Small intestine (tissue), 7 donors: ENCODE results near the gene FBXO45. TPM values are rescaled to one million over a fixed set of nuclear protein-coding genes. Genes with fewer than 3 reads are reported as not detected.
A peak's percentile ranks its signal among the peaks of the same experiment; 100 is the strongest.
"Not testable (repeated sequence)": the region's sequence is repeated elsewhere in the genome, so short reads cannot be mapped to it uniquely, and the experiment has no call there.

Experiments
- DNase-seq, 2 donors: peaks; one replicate each; pipeline versions ENCODE4 v3.0.0 to v3.0.0-alpha.2; 2013
- FAIRE-seq: peaks from 2 replicates; lab custom pipeline; 2012; peaks lifted over from hg19 to GRCh38; lab: Jason Lieb, UNC
- H3K27ac ChIP-seq, 3 donors: one replicate each; pipeline ENCODE4 v1.5.1; 2013; ENCODE audit warnings: low read length in 2 of 3, mild to moderate bottlenecking in 2 of 3, control low read depth in 1 of 3, inconsistent platforms in 1 of 3, low read depth in 1 of 3, moderate library complexity in 1 of 3
- H3K27me3 ChIP-seq, 3 donors: one replicate each; pipeline ENCODE4 v1.6.1; 2013; ENCODE audit warnings: low read length in 3 of 3, inconsistent platforms in 1 of 3; ENCODE audit not compliant: control insufficient read depth in 3 of 3, insufficient read depth in 3 of 3
- H3K36me3 ChIP-seq, 3 donors: one replicate each; pipeline ENCODE4 v1.6.1; 2013; ENCODE audit warnings: low read length in 3 of 3, inconsistent platforms in 1 of 3, low read depth in 1 of 3, mild to moderate bottlenecking in 1 of 3, moderate library complexity in 1 of 3; ENCODE audit not compliant: control insufficient read depth in 3 of 3, insufficient read depth in 2 of 3
- H3K4me1 ChIP-seq, 3 donors: one replicate each; pipeline ENCODE4 v1.6.1; 2013; ENCODE audit warnings: low read length in 2 of 3, inconsistent platforms in 1 of 3, low read depth in 1 of 3, mild to moderate bottlenecking in 1 of 3, moderate library complexity in 1 of 3; ENCODE audit not compliant: control insufficient read depth in 3 of 3, insufficient read depth in 2 of 3
- H3K4me3 ChIP-seq, 3 donors: one replicate each; pipeline ENCODE4 v1.5.1; 2013; ENCODE audit warnings: low read length in 3 of 3, control low read depth in 1 of 3, inconsistent platforms in 1 of 3, low read depth in 1 of 3, mild to moderate bottlenecking in 1 of 3, moderate library complexity in 1 of 3
- H3K9me3 ChIP-seq, 2 donors: one replicate each; pipeline ENCODE4 v1.6.1; 2013; ENCODE audit warnings: low read depth in 1 of 2, low read length in 1 of 2; ENCODE audit not compliant: control insufficient read depth in 2 of 2, insufficient read depth in 1 of 2
- WGBS, 3 donors: extraction: QIAGEN DNeasy Blood & Tissue Kit; methylation state at CpG; one replicate each; pipeline ENCODE4 v1.1.7; 2013; 5-methylcytosine and 5-hydroxymethylcytosine counted together
- polyA plus RNA-seq, 4 donors: library from polyadenylated mRNA; stranded (reverse) in 3 of 4; unstranded in 1 of 4; fragments of 200-250 nt in 3 of 4; fragments of 120-200 nt in 1 of 4; gene quantifications; one replicate each; pipeline versions ENCODE4 v1.2.1 to v1.2.3, GENCODE V29; 2013
- donor health status: healthy with polysubstance abuse.
- donor health status: control.
- donor health status: control.
- donor health status: Bipolar disorder and iron deficiency.
- donor health status: healthy.

The FBXO45 gene
- polyA plus RNA-seq, 4 donors = 3.2 to 11.1 (median 6.6) TPM

DNA sequence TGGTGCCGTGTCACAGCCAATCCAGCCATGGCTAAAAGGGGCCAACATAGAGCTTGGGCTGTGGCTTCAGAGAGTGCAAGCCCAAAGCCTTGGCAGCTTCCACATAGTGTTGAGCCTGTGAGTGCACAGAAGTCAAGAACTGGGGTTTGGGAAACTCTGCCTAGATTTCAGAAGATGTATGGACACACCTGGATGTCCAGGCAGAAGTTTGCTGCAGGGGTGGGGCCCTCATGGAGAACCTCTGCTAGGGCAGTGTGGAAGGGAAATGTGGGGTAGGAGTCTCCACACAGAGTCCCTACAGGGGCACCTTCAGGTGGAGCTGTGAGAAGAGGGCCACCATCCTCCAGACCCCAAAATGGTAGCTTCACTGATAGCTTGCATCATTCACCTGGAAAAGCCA lies 19.1 kb upstream of the FBXO45 start:
- not testable (repeated sequence) for DNase-seq, H3K4me3 ChIP-seq, H3K36me3 ChIP-seq, H3K27me3 ChIP-seq, H3K27ac ChIP-seq, H3K4me1 ChIP-seq, FAIRE-seq
- peaks cover 0 to 17% of the 10 kb centered on the region in 2 donors for H3K9me3 ChIP-seq
- WGBS, 3 donors = 85 to 100% (median 94%) methylated on average over 1 of the region's 1 CpG

- not testable (repeated sequence) for DNase-seq, H3K4me3 ChIP-seq, H3K36me3 ChIP-seq, H3K27me3 ChIP-seq, H3K4me1 ChIP-seq, FAIRE-seq, H3K27ac ChIP-seq
- H3K9me3 ChIP-seq = peaks cover 0 to 17% of the 10 kb centered on the region in 2 donors
- WGBS, 3 donors = 81 to 88% (median 84%) methylated on average over 3 of the region's 3 CpGs
Observed at GRCh38 chr3:196550172-196550571, 18.3 kb upstream of the FBXO45 start.

- DNase-seq (no peak), FAIRE-seq (peak; percentile 67)
- Histone ChIP-seq H3K4me1 (no peaks in the 10 kb centered on the region), H3K4me3 (no peak overlapping the region), H3K9me3 (peaks cover 0 to 17% of the 10 kb centered on the region in 2 donors), H3K27ac (no peak overlapping the region), H3K36me3 (peaks cover 0 to 2% (median 0%) of the 10 kb centered on the region in 3 donors), H3K27me3 (no peaks in the 10 kb centered on the region)
- WGBS, 3 donors = 96 to 98% (median 97%) methylated on average over 5 of the region's 5 CpGs
Observed at GRCh38 chr3:196552253-196552652, 16.2 kb upstream of the FBXO45 start.

DNA sequence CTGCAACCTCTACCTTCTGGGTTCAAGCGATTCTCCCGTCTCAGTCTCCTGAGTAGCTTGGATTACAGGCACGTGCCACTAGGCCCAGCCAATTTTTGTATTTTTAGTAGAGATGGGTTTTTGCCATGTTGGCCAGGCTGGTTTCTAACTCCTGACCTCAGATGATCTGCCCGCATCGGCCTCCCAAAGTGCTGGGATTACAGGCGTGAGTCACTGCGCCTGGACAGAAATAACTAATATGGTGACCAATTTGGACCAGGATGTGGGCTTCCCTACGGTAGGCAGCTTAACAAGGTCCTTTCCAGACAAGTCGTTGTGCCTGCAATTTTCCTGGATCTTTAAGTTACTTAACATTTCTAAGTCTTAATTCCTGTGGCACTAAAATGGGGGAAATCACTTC lies 14.9 kb upstream of the FBXO45 start:
- WGBS, 3 donors = 95 to 97% (median 96%) methylated on average over 9 of the region's 9 CpGs
- H3K27ac ChIP-seq = no peak overlapping the region
- H3K4me1 ChIP-seq = no peaks in the 10 kb centered on the region
- H3K36me3 ChIP-seq = peaks cover 0 to 4% (median 0%) of the 10 kb centered on the region in 3 donors
- H3K4me3 ChIP-seq = no peak overlapping the region
- DNase-seq (no peak), FAIRE-seq (no peak)
- H3K9me3 ChIP-seq = peaks cover 0 to 17% of the 10 kb centered on the region in 2 donors
- H3K27me3 ChIP-seq = no peaks in the 10 kb centered on the region

- no peak for FAIRE-seq
Observed at GRCh38 chr3:196554205-196554604, 14.3 kb upstream of the FBXO45 start.

DNA sequence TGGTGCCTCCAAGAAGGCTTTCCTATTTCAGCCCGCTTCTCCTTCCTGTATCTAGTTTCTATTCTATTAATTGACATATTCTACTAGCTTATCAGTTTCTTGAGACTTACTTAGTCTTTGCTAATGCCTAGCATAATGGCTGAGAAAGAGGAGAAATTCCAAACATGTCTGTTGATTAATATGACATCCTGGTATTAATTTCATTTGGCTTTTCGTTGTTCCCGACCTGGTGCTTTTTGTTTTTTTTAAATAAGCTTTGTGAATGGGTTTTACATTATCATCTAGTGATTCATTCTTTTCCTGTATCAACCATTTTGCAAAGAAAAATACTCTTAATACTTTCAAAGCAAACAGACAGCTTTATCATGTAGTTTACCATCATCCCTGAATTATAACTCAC lies 13.2 kb upstream of the FBXO45 start:
- no peak for FAIRE-seq

More at GRCh38 chr3:196554205-196554604, 14.3 kb upstream of the FBXO45 start:
- peaks cover 0 to 4% (median 0%) of the 10 kb centered on the region in 3 donors for H3K36me3 ChIP-seq
- H3K4me1 ChIP-seq = no peaks in the 10 kb centered on the region
- peaks cover 0 to 14% of the 10 kb centered on the region in 2 donors for H3K9me3 ChIP-seq
- no peak overlapping the region for H3K4me3 ChIP-seq
- H3K27me3 ChIP-seq = no peaks in the 10 kb centered on the region
- DNase-seq = no peak
- no peak overlapping the region for H3K27ac ChIP-seq
- WGBS, 3 donors = 73 to 83% (median 74%) methylated on average over 3 of the region's 3 CpGs

GRCh38 chr3:196557236-196557635 lies 11.2 kb upstream of the FBXO45 start:
- WGBS, 3 donors = 89 to 90% (median 90%) methylated on average over 5 of the region's 5 CpGs
- no peak for FAIRE-seq
- H3K36me3 ChIP-seq = peaks cover 0 to 6% (median 5%) of the 10 kb centered on the region in 3 donors

More for the DNA sequence above, 13.2 kb upstream of the FBXO45 start:
- Histone ChIP-seq H3K4me1 (no peaks in the 10 kb centered on the region), H3K4me3 (no peak overlapping the region), H3K36me3 (peaks cover 0 to 5% (median 0%) of the 10 kb centered on the region in 3 donors), H3K9me3 (peaks cover 0 to 4% of the 10 kb centered on the region in 2 donors), H3K27ac (no peak overlapping the region), H3K27me3 (no peaks in the 10 kb centered on the region)
- WGBS, 3 donors = 87 to 95% (median 93%) methylated on average over 3 of the region's 3 CpGs
- DNase-seq = no peak

GRCh38 chr3:196558476-196558875 lies 10.0 kb upstream of the FBXO45 start:
- FAIRE-seq (no peak), DNase-seq (no peak)

More at GRCh38 chr3:196557236-196557635, 11.2 kb upstream of the FBXO45 start:
- Histone ChIP-seq H3K4me1 (no peaks in the 10 kb centered on the region), H3K27ac (no peak overlapping the region), H3K9me3 (no peaks in the 10 kb centered on the region), H3K4me3 (no peak overlapping the region), H3K27me3 (no peaks in the 10 kb centered on the region)
- DNase-seq = no peak

DNA sequence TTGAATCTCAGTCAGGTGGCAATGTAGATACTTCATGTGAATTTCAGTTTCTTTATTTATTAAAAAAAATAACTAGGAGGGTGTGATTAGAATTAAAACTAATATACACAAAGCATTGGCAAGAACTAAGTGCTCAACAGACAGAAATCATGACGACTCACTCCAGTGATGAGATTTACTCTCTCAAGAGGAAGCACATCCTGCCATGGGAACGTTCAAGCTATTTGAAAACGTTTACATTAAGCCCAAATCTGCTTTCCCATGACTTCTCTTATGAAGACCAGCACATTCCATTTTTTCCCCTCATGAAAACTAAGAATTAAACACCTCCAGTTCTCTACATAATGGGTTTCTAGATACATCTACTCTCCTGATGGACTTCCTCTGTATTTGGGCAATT lies 8.6 kb upstream of the FBXO45 start:
- FAIRE-seq (no peak), DNase-seq (no peak)
- Histone ChIP-seq H3K27ac (no peak overlapping the region), H3K27me3 (no peaks in the 10 kb centered on the region), H3K36me3 (peaks cover 0 to 7% (median 5%) of the 10 kb centered on the region in 3 donors), H3K9me3 (no peaks in the 10 kb centered on the region), H3K4me1 (peaks cover 0 to 2% (median 0%) of the 10 kb centered on the region in 3 donors), H3K4me3 (no peak overlapping the region)
- 40 to 77% (median 65%) methylated on average over 3 of the region's 3 CpGs for WGBS, 3 donors

More at GRCh38 chr3:196558476-196558875, 10.0 kb upstream of the FBXO45 start:
- Histone ChIP-seq H3K4me1 (peaks cover 0 to 2% (median 0%) of the 10 kb centered on the region in 3 donors), H3K27ac (no peak overlapping the region), H3K9me3 (no peaks in the 10 kb centered on the region), H3K27me3 (no peaks in the 10 kb centered on the region), H3K4me3 (no peak overlapping the region), H3K36me3 (peaks cover 0 to 8% (median 5%) of the 10 kb centered on the region in 3 donors)
